Hepatocyte (in vitro differentiated cells): ENCODE measurements around the gene CXorf58.

ENCODE experiments used
- CTCF ChIP-seq: fragments of 200-600 bp; sonication (generic); IDR thresholded peaks from 2 replicates; pipeline ENCODE4 v1.5.1; 2016; ENCODE audit warnings: antibody characterized with exemption, mild to moderate bottlenecking; ENCODE audit not compliant: poor library complexity
- EZH2 ChIP-seq: fragments of 200-600 bp; sonication (generic); IDR thresholded peaks from 2 replicates; pipeline ENCODE4 v1.6.1; 2016; ENCODE audit warnings: antibody characterized with exemption, mild to moderate bottlenecking, borderline replicate concordance

DNA sequence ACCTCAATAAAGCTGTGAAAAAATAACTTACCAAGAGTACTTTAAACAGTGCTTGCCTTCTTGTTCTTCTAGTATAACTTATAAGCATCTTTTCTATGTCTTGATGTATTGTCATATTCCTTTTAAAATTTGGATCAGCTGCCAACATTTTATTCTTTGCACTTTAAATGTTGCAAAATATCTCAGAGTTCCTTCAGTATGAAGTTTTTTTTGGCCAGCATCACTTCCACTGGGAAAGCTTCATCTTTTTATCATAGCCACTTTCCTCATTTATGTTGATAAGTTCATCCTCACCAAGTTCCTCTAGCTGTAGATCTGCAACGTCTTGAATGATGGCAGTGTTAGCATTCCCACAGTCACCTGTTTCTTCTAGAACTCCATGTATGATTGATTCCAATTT lies 24.2 kb downstream of the CXorf58 start:
- no peak for TF ChIP-seq CTCF
- no peak for TF ChIP-seq EZH2
